Central memory CD8-positive, alpha-beta T cell (primary cell): ENCODE data around the gene CLEC16A.

Source experiments
- ATAC-seq: fragments of 150-1000 bp; cut with Tn5 transposase; replicated peaks from 2 replicates; pipeline ENCODE4 v1.10.0; 2022; ENCODE audit warnings: mild to moderate bottlenecking, moderate FRiP score, moderate number of reproducible peaks; ENCODE audit not compliant: poor library complexity, severe bottlenecking; ENCODE audit errors: extremely low read depth
- DNase-seq, 2 donors: peaks; one replicate each; pipeline ENCODE4 v3.0.0; 2021; ENCODE audit warnings: low spot score in 2 of 2
- H3K27ac Mint-ChIP-seq: one replicate; pipeline ENCODE4 v1.8.0; 2022; ENCODE audit warnings: low read depth, mild to moderate bottlenecking, moderate library complexity, mixed read lengths
- H3K27me3 Mint-ChIP-seq: one replicate; pipeline ENCODE4 v1.8.0; 2022; ENCODE audit warnings: mixed read lengths
- H3K36me3 Mint-ChIP-seq: one replicate; pipeline ENCODE4 v1.8.0; 2022; ENCODE audit warnings: mild to moderate bottlenecking, moderate library complexity, mixed read lengths; ENCODE audit not compliant: insufficient read depth
- H3K4me1 Mint-ChIP-seq: one replicate; pipeline ENCODE4 v1.8.0; 2022; ENCODE audit warnings: mixed read lengths
- H3K4me3 Mint-ChIP-seq: one replicate; pipeline ENCODE4 v1.8.0; 2022; ENCODE audit warnings: mild to moderate bottlenecking, moderate library complexity, mixed read lengths
- H3K9me3 Mint-ChIP-seq: one replicate; pipeline ENCODE4 v1.8.0; 2022; ENCODE audit warnings: mixed read lengths

The CLEC16A gene

GRCh38 chr16:11107780-11108465, 163.6 kb downstream of the CLEC16A start:
- DNase-seq, result no peak
- no peak for ATAC-seq
- H3K4me3 Mint-ChIP-seq, result no peak overlapping the region
- H3K4me1 Mint-ChIP-seq, result peaks cover 26% of the 10 kb centered on the region
- no peak overlapping the region for H3K27ac Mint-ChIP-seq
- H3K9me3 Mint-ChIP-seq, result no peaks in the 10 kb centered on the region
- no peaks in the 10 kb centered on the region for H3K27me3 Mint-ChIP-seq
- H3K36me3 Mint-ChIP-seq, result peaks cover 5% of the 10 kb centered on the region

- ATAC-seq (no peak), DNase-seq (no peak)
- no peak overlapping the region for H3K4me3 Mint-ChIP-seq
- H3K36me3 Mint-ChIP-seq, result peaks cover 5% of the 10 kb centered on the region
- H3K27ac Mint-ChIP-seq, result no peak overlapping the region
- no peaks in the 10 kb centered on the region for H3K9me3 Mint-ChIP-seq
- H3K4me1 Mint-ChIP-seq, result peaks cover 29% of the 10 kb centered on the region
- no peaks in the 10 kb centered on the region for H3K27me3 Mint-ChIP-seq
These were observed 164.1 kb downstream of the CLEC16A start for GRCh38 chr16:11108466-11108805.

- no peaks in the 10 kb centered on the region for H3K27me3 Mint-ChIP-seq
- H3K4me3 Mint-ChIP-seq, result no peak overlapping the region
- H3K27ac Mint-ChIP-seq, result no peak overlapping the region
- H3K9me3 Mint-ChIP-seq, result no peaks in the 10 kb centered on the region
- DNase-seq, result no peak
- H3K4me1 Mint-ChIP-seq, result peaks cover 29% of the 10 kb centered on the region
- ATAC-seq, result no peak
- H3K36me3 Mint-ChIP-seq, result peaks cover 5% of the 10 kb centered on the region
These were observed 165.2 kb downstream of the CLEC16A start for GRCh38 chr16:11109566-11109965.

- DNase-seq (no peak), ATAC-seq (no peak)
- no peak overlapping the region for H3K4me3 Mint-ChIP-seq
- no peak overlapping the region for H3K27ac Mint-ChIP-seq
- H3K36me3 Mint-ChIP-seq, result peaks cover 2% of the 10 kb centered on the region
- H3K4me1 Mint-ChIP-seq, result peaks cover 25% of the 10 kb centered on the region
- H3K27me3 Mint-ChIP-seq, result no peaks in the 10 kb centered on the region
- no peaks in the 10 kb centered on the region for H3K9me3 Mint-ChIP-seq
These were observed 166.8 kb downstream of the CLEC16A start for GRCh38 chr16:11111150-11111549.

GRCh38 chr16:11111856-11112634, 167.7 kb downstream of the CLEC16A start:
- no peak for ATAC-seq
- Mint-ChIP-seq H3K27ac (no peak overlapping the region), H3K36me3 (peaks cover 2% of the 10 kb centered on the region), H3K27me3 (no peaks in the 10 kb centered on the region), H3K9me3 (no peaks in the 10 kb centered on the region), H3K4me3 (no peak overlapping the region), H3K4me1 (peaks cover 34% of the 10 kb centered on the region)
- no peak for DNase-seq

- Mint-ChIP-seq H3K4me1 (peaks cover 40% of the 10 kb centered on the region), H3K27me3 (no peaks in the 10 kb centered on the region), H3K36me3 (peaks cover 4% of the 10 kb centered on the region), H3K27ac (no peak overlapping the region), H3K9me3 (no peaks in the 10 kb centered on the region), H3K4me3 (no peak overlapping the region)
- DNase-seq (no peak), ATAC-seq (no peak)
These were observed 168.5 kb downstream of the CLEC16A start for GRCh38 chr16:11112723-11113348.

- H3K27ac Mint-ChIP-seq, result peak overlapping the region; percentile 75
- peak overlapping the region; percentile 70 for H3K4me3 Mint-ChIP-seq
- no peaks in the 10 kb centered on the region for H3K9me3 Mint-ChIP-seq
- peaks cover 41% of the 10 kb centered on the region for H3K4me1 Mint-ChIP-seq
- ATAC-seq (peak; percentile 80), DNase-seq (peak in 1 of 2 donors; percentile 15)
- peaks cover 2% of the 10 kb centered on the region for H3K36me3 Mint-ChIP-seq
- no peaks in the 10 kb centered on the region for H3K27me3 Mint-ChIP-seq
These were observed 170.2 kb downstream of the CLEC16A start for GRCh38 chr16:11114366-11115164.

- Mint-ChIP-seq H3K4me3 (no peak overlapping the region), H3K9me3 (no peaks in the 10 kb centered on the region), H3K27ac (no peak overlapping the region), H3K27me3 (no peaks in the 10 kb centered on the region), H3K4me1 (peaks cover 41% of the 10 kb centered on the region), H3K36me3 (peaks cover 11% of the 10 kb centered on the region)
- ATAC-seq (no peak), DNase-seq (no peak)
These were observed 173.3 kb downstream of the CLEC16A start for GRCh38 chr16:11117576-11118211.

GRCh38 chr16:11118479-11118878, 174.1 kb downstream of the CLEC16A start:
- H3K27me3 Mint-ChIP-seq, result no peaks in the 10 kb centered on the region
- no peak for DNase-seq
- no peak for ATAC-seq
- H3K4me3 Mint-ChIP-seq, result no peak overlapping the region
- peaks cover 15% of the 10 kb centered on the region for H3K36me3 Mint-ChIP-seq
- H3K9me3 Mint-ChIP-seq, result no peaks in the 10 kb centered on the region
- peaks cover 36% of the 10 kb centered on the region for H3K4me1 Mint-ChIP-seq
- no peak overlapping the region for H3K27ac Mint-ChIP-seq

GRCh38 chr16:11121083-11121608, 176.8 kb downstream of the CLEC16A start:
- peaks cover 26% of the 10 kb centered on the region for H3K36me3 Mint-ChIP-seq
- ATAC-seq (no peak), DNase-seq (no peak)
- no peaks in the 10 kb centered on the region for H3K9me3 Mint-ChIP-seq
- H3K4me1 Mint-ChIP-seq, result peaks cover 19% of the 10 kb centered on the region
- no peaks in the 10 kb centered on the region for H3K27me3 Mint-ChIP-seq
- no peak overlapping the region for H3K27ac Mint-ChIP-seq
- no peak overlapping the region for H3K4me3 Mint-ChIP-seq

- ATAC-seq (no peak), DNase-seq (no peak)
- Mint-ChIP-seq H3K36me3 (peaks cover 26% of the 10 kb centered on the region), H3K27ac (peak overlapping the region; percentile 69), H3K4me1 (peaks cover 15% of the 10 kb centered on the region), H3K9me3 (no peaks in the 10 kb centered on the region), H3K4me3 (no peak overlapping the region), H3K27me3 (no peaks in the 10 kb centered on the region)
These were observed 177.7 kb downstream of the CLEC16A start for GRCh38 chr16:11121914-11122692.
